ENCODE results near the gene TMEM259. TPM values are rescaled to one million over a fixed set of nuclear protein-coding genes. Genes with fewer than 3 reads are reported as not detected.
A peak's percentile ranks its signal among the peaks of the same experiment; 100 is the strongest.

Gene TMEM259
- total and polyA plus RNA-seq, 2 of the 13 experiments (the other 11 are each of a cell fraction or from before 2014, with no cell fraction given) = 64.7 to 164 TPM

- TF ChIP-seq KIAA2018 (CRISPR knock-in tag; IDR thresholded peaks at IDR 0.05; ENCODE audit: borderline replicate concordance) (no peak), RFXAP (CRISPR knock-in tag; IDR thresholded peaks at IDR 0.05; ENCODE audit: borderline replicate concordance) (0 out of 2 replicates have a peak, but pooled peaks have one; percentile 51), PHF8 (CRISPR knock-in tag; IDR thresholded peaks at IDR 0.05) (peak; percentile 77), ZSCAN22 (CRISPR knock-in tag; IDR thresholded peaks at IDR 0.05) (no peak), SMC3 (IDR thresholded peaks at IDR 0.05; ENCODE audit: low read length) (no peak), ARID3A (IDR thresholded peaks at IDR 0.05; ENCODE audit: low read depth, low read length) (no peak), ZNF782 (CRISPR knock-in tag; IDR thresholded peaks at IDR 0.05; ENCODE audit: borderline replicate concordance) (no peak; the same call in 1 of the 2 replicates), ZNF382 (CRISPR knock-in tag; IDR thresholded peaks at IDR 0.05; ENCODE audit: borderline replicate concordance) (no peak), DBP (CRISPR knock-in tag; IDR thresholded peaks at IDR 0.05; ENCODE audit: not compliant biosample characterization) (no peak), IRF9 (CRISPR knock-in tag; IDR thresholded peaks at IDR 0.05; ENCODE audit: borderline replicate concordance) (peak; percentile 83; the same call in 1 of the 2 replicates), HNRNPLL (IDR thresholded peaks at IDR 0.05; ENCODE audit: low read depth, low read length, poor library complexity, severe bottlenecking) (no peak), TBX2 (CRISPR knock-in tag; IDR thresholded peaks at IDR 0.05; ENCODE audit: borderline replicate concordance) (peak; percentile 87; the same call in 1 of the 2 replicates), NR2F1 (CRISPR knock-in tag; IDR thresholded peaks at IDR 0.05) (0 out of 4 replicates have a peak, but pooled peaks of 1 of the 2 experiments have one; percentile 2), ZNF580 (CRISPR knock-in tag; IDR thresholded peaks at IDR 0.05; ENCODE audit: borderline replicate concordance, low read depth) (0 out of 2 replicates have a peak, but pooled peaks have one; percentile 18), ZNF567 (CRISPR knock-in tag; IDR thresholded peaks at IDR 0.05; ENCODE audit: borderline replicate concordance) (no peak)
Observed at GRCh38 chr19:984165-984967, 36.6 kb downstream of the TMEM259 start, which contains the start of gene WDR18 (continued).

All from HepG2 (cell line).